ENCODE data around the gene CPAMD8. TPM values are rescaled to one million over a fixed set of nuclear protein-coding genes. Genes with fewer than 3 reads are reported as not detected.
"Not testable (repeated sequence)": the region's sequence is repeated elsewhere in the genome, so short reads cannot be mapped to it uniquely, and the experiment has no call there.

CPAMD8 gene
- total RNA-seq, 1 experiment from 2014 or later, result 3.9 TPM

- POLR2A ChIA-PET (ENCODE audit: unreplicated experiment), result interaction anchor here (0.6 kb wide), 1 partner anchor 125 kb away, joined by 3 read pairs; no protein-coding TSS in a partner anchor
- Histone ChIP-seq H3F3A (ENCODE audit: low read length, unreplicated experiment) (no peaks in the 10 kb centered on the region), H3K36me3 (ENCODE audit: low read depth, low read length) (no peaks in the 10 kb centered on the region), H3K4me2 (ENCODE audit: low read length) (no peak overlapping the region), H3K9me2 (replicated peaks; ENCODE audit: low read length) (no peaks in the 10 kb centered on the region), H3K27me3 (ENCODE audit: low read length) (peaks cover 4% of the 10 kb centered on the region; the same call in 1 of the 2 replicates), H3K4me3 (ENCODE audit: low read length) (no peak overlapping the region), H4K20me1 (ENCODE audit: low read length) (no peaks in the 10 kb centered on the region), H3K4me1 (ENCODE audit: insufficient read depth, low read length) (peaks cover 21% of the 10 kb centered on the region), H3K9ac (ENCODE audit: low read length) (no peak overlapping the region), H3K79me2 (ENCODE audit: low read length) (no peaks in the 10 kb centered on the region), H3K9me3 (ENCODE audit: low read length) (no peaks in the 10 kb centered on the region), H3K27ac (ENCODE audit: low read length) (no peak overlapping the region), H2AFZ (ENCODE audit: low read length) (no peak overlapping the region)
- intact Hi-C loops (cut with micrococcal nuclease), result no loop called here
- DNase-seq (peak; percentile 30), ATAC-seq (no peak)
- TF ChIP-seq CTCF (conservative IDR thresholded peaks at IDR 0.05; ENCODE audit: low read depth, low read length), result no peak
- no peak for TF ChIP-seq EZH2phosphoT487 (IDR thresholded peaks at IDR 0.05; ENCODE audit: borderline replicate concordance, low read length)
- TF ChIP-seq EZH2 (IDR thresholded peaks at IDR 0.05; ENCODE audit: low read length, unreplicated experiment), result no peak
- CTCF ChIA-PET, result no interaction called here
- no TSS peak for BruUV-seq (replicated peaks)
Measured at GRCh38 chr19:17020823-17021222, 5.8 kb downstream of the CPAMD8 start.

GRCh38 chr19:17020385-17020784 lies 6.2 kb downstream of the CPAMD8 start:
- Histone ChIP-seq H3K9ac (ENCODE audit: low read length) (no peak overlapping the region), H3F3A (ENCODE audit: low read length, unreplicated experiment) (no peaks in the 10 kb centered on the region), H3K4me1 (ENCODE audit: insufficient read depth, low read length) (peaks cover 21% of the 10 kb centered on the region), H3K27ac (ENCODE audit: low read length) (no peak overlapping the region), H3K4me2 (ENCODE audit: low read length) (no peak overlapping the region), H3K27me3 (ENCODE audit: low read length) (no peaks in the 10 kb centered on the region), H4K20me1 (ENCODE audit: low read length) (no peaks in the 10 kb centered on the region), H3K4me3 (ENCODE audit: low read length) (no peak overlapping the region), H3K79me2 (ENCODE audit: low read length) (no peaks in the 10 kb centered on the region), H3K9me2 (replicated peaks; ENCODE audit: low read length) (no peaks in the 10 kb centered on the region), H3K36me3 (ENCODE audit: low read depth, low read length) (no peaks in the 10 kb centered on the region), H3K9me3 (ENCODE audit: low read length) (no peaks in the 10 kb centered on the region), H2AFZ (ENCODE audit: low read length) (no peak overlapping the region)
- ChIA-PET POLR2A (ENCODE audit: unreplicated experiment) (interaction anchor here (0.6 kb wide), 1 partner anchor 125 kb away, joined by 3 read pairs; no protein-coding TSS in a partner anchor), CTCF (no interaction called here)
- TF ChIP-seq EZH2phosphoT487 (IDR thresholded peaks at IDR 0.05; ENCODE audit: borderline replicate concordance, low read length), result no peak
- TF ChIP-seq EZH2 (IDR thresholded peaks at IDR 0.05; ENCODE audit: low read length, unreplicated experiment), result no peak
- TF ChIP-seq CTCF (conservative IDR thresholded peaks at IDR 0.05; ENCODE audit: low read depth, low read length), result no peak
- ATAC-seq, result no peak
- intact Hi-C loops (cut with micrococcal nuclease), result no loop called here
- no peak for DNase-seq
- no TSS peak for BruUV-seq (replicated peaks)

- H3K9ac ChIP-seq (ENCODE audit: low read length); BruUV-seq (replicated peaks); intact Hi-C loops (cut with micrococcal nuclease); H3K4me2 ChIP-seq (ENCODE audit: low read length); H3K79me2 ChIP-seq (ENCODE audit: low read length); H4K20me1 ChIP-seq (ENCODE audit: low read length); H3K4me1 ChIP-seq (ENCODE audit: insufficient read depth, low read length); H3K9me3 ChIP-seq (ENCODE audit: low read length); H3K9me2 ChIP-seq (replicated peaks; ENCODE audit: low read length); H3K36me3 ChIP-seq (ENCODE audit: low read depth, low read length); H3F3A ChIP-seq (ENCODE audit: low read length, unreplicated experiment); H3K27me3 ChIP-seq (ENCODE audit: low read length); H3K4me3 ChIP-seq (ENCODE audit: low read length); H3K27ac ChIP-seq (ENCODE audit: low read length); CTCF ChIA-PET; H2AFZ ChIP-seq (ENCODE audit: low read length): not testable (repeated sequence)
- POLR2A ChIA-PET (ENCODE audit: unreplicated experiment), result interaction anchor here (0.6 kb wide), 2 partner anchors 26 to 972 kb away, joined by 5 read pairs; no protein-coding TSS in a partner anchor
- peak; percentile 82 for DNase-seq
- peak; percentile 86 for ATAC-seq
Measured at GRCh38 chr19:17014212-17014861, 12.3 kb downstream of the CPAMD8 start.

Measured in PC-3 (cell line).